GM21723 (cell line): Measurements from ENCODE around the gene PTP4A2.
"Not testable (repeated sequence)": the region's sequence is repeated elsewhere in the genome, so short reads cannot be mapped to it uniquely, and the experiment has no call there.

Experiments
- ATAC-seq: cut with Tn5 transposase; IDR thresholded peaks from one replicate; pipeline ENCODE4 v1.9.1; 2021; ENCODE audit warnings: mild to moderate bottlenecking, moderate library complexity; ENCODE audit not compliant: unreplicated experiment

PTP4A2 gene

GRCh38 chr1:31926252-31926651 is 11.9 kb downstream of the PTP4A2 start:
- no peak for ATAC-seq

GRCh38 chr1:31925824-31926223 is 12.3 kb downstream of the PTP4A2 start:
- ATAC-seq: not testable (repeated sequence)

GRCh38 chr1:31924839-31925238 is 13.3 kb downstream of the PTP4A2 start:
- no peak for ATAC-seq

GRCh38 chr1:31923901-31924535 is 14.2 kb downstream of the PTP4A2 start:
- ATAC-seq: no peak

- no peak for ATAC-seq
These were observed 17.2 kb downstream of the PTP4A2 start for GRCh38 chr1:31920956-31921355.

- no peak for ATAC-seq
These were observed 18.6 kb downstream of the PTP4A2 start for GRCh38 chr1:31919591-31919990.

- no peak for ATAC-seq
These were observed 22.7 kb downstream of the PTP4A2 start for GRCh38 chr1:31915438-31915837.

GRCh38 chr1:31913968-31914367 is 24.2 kb downstream of the PTP4A2 start:
- no peak for ATAC-seq

- peak; percentile 64 for ATAC-seq
These were observed 25.3 kb downstream of the PTP4A2 start for GRCh38 chr1:31912839-31913239.

GRCh38 chr1:31911994-31912780 is 26.0 kb downstream of the PTP4A2 start:
- no peak for ATAC-seq

- ATAC-seq: no peak
These were observed 27.2 kb downstream of the PTP4A2 start for GRCh38 chr1:31910933-31911332.

GRCh38 chr1:31909691-31910090 is 28.5 kb downstream of the PTP4A2 start:
- ATAC-seq: no peak

- ATAC-seq: no peak
These were observed 31.6 kb downstream of the PTP4A2 start for GRCh38 chr1:31906557-31906956.

GRCh38 chr1:31905681-31906080 is 32.5 kb downstream of the PTP4A2 start:
- no peak for ATAC-seq

- ATAC-seq: no peak
These were observed 33.1 kb downstream of the PTP4A2 start for GRCh38 chr1:31905093-31905509.

GRCh38 chr1:31904339-31905092 is 33.7 kb downstream of the PTP4A2 start:
- ATAC-seq: no peak

- no peak for ATAC-seq
These were observed 35.7 kb downstream of the PTP4A2 start for GRCh38 chr1:31902510-31902860.

- ATAC-seq: no peak
These were observed 36.2 kb downstream of the PTP4A2 start for GRCh38 chr1:31901838-31902509.

GRCh38 chr1:31900790-31901189 is 37.4 kb downstream of the PTP4A2 start:
- ATAC-seq: no peak

- ATAC-seq: no peak
These were observed 40.6 kb downstream of the PTP4A2 start for GRCh38 chr1:31897526-31898100.
